HT1080 (cell line): ENCODE results near the gene AK1. TPM values are rescaled to one million over a fixed set of nuclear protein-coding genes. Genes with fewer than 3 reads are reported as not detected.

ENCODE experiments used
- DNase-seq: peaks from one replicate; pipeline ENCODE4 v3.0.0-alpha.2; 2015; ENCODE audit warnings: low read depth
- total RNA-seq: library from RNA; depleted of rRNA; stranded (reverse); fragments of >200 nt; shearing (Covaris generic); gene quantifications from 2 replicates; pipeline ENCODE4 v1.2.3, GENCODE V29; 2014

The AK1 gene
- total RNA-seq, 1 experiment from 2014 or later = 59.7 TPM

DNA sequence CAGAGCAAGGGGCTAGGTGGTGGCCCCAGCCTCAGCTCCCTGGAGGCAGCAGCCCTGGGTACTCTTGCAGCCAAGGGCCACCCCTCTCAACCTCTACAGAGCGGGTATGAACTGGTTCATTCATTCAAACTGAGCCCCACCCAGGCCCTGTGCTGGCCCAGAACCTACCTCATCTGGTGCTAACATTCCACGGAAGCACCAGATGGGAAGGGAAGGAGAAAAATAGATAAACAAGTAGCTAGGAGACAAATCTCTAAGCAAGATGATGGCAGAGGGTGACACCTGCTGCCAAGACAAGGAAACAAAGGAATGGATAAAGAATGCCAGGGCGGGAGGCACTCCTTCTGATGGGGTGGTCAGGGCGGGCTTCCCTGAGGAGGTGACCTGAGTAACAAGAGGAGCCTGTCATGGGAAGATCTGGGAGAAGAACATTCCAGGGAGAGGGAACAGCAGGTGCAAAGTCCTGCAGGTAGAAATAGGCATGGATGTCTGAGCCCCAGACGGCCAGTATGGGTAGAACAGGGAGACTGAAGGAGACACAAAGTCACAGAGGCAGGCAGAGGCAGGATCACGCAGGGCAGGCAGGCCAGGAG is 33.2 kb upstream of the AK1 start:
- DNase-seq = peak; percentile 37

DNA sequence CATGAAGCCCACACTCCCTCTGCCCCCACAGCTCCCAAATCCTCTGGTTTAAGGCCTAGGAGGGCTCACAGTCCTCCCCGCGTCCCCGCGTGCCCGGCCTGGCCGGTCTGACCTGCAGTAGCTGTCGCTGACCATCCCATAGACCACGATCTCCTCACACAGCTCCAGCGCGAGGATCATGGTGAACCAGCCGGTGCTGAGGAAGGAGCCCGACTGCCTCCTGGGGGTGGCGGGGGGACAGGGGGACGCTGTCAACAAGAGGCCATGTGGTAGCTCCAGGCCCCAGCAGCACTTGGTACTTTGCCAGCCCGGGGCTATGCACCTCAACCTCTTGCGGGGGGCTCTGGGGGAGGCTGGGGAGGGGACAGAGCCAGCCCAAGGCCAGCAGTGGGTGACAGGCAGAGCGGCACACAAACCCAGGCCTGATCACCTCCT is 32.4 kb upstream of the AK1 start:
- no peak for DNase-seq

DNA sequence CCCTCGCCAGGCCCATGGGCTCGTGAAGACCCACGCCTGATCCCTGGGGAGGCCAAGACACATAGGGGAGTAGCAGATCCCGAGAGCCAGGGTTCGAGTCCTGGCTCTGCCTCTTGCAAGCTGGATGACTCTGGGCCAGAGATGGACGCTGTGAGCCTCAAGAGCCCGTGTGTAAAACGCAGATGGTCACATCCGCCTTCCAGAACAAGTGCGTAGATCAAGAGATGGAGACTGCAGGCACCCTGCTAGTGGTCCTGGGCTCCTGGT is 31.1 kb upstream of the AK1 start:
- no peak for DNase-seq

DNA sequence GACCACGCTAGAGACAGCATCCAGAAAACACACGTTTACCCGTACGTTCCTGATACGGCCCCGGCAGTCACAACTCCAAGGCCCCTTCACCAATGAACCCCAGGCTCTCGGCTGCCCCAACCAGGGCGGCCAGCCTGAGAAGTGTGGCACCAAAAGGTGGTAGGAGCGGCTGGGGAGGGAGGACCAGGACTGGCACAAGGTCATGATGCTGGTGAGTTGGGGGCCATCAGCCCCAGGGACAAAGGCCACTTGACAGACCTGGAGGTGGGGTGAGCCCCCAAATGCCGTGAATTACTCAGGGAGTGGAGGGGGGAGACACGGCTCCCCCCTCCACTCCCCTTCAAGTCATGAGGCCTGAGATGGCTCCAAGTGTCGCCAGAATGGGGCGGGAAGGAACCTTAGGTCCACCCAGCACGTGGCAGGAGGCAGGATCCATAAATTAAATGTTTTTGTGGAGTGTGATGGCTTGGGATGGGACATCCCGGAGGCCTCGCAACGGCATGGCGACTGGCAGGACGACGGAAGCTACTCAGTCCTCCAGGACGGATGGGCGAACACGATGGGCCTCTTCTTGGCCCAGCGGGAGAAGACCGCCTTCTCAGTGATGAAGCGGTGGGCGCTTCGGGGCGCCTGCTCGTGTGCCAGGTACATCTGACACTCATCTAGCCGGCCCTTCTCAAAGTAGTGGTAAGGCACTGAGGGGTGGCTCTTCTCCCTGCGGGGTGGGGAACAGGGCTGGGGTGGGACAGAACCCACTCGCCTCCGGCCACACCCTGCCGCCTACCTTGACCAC is 30.6 kb upstream of the AK1 start:
- no peak for DNase-seq

DNA sequence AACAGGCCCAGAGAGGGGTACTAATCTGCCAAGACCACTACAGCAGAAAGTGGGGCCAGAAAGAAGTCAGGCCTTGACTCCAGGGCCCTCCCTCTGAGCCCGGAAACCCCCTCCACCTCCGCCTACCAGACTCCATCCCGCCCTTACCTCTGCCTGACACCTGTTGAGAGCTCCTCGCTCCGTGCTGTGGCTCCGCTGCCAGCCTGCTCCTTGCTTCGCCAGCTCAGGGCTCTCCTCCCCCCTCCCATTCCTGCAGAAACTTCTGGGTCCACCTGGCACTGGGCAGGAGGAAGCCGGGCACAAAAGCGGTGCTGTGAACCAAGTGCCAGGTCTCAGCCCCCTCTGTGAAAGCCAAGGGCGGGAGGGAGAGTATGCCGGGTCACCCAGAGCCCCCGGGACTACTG is 28.3 kb upstream of the AK1 start:
- no peak for DNase-seq

DNA sequence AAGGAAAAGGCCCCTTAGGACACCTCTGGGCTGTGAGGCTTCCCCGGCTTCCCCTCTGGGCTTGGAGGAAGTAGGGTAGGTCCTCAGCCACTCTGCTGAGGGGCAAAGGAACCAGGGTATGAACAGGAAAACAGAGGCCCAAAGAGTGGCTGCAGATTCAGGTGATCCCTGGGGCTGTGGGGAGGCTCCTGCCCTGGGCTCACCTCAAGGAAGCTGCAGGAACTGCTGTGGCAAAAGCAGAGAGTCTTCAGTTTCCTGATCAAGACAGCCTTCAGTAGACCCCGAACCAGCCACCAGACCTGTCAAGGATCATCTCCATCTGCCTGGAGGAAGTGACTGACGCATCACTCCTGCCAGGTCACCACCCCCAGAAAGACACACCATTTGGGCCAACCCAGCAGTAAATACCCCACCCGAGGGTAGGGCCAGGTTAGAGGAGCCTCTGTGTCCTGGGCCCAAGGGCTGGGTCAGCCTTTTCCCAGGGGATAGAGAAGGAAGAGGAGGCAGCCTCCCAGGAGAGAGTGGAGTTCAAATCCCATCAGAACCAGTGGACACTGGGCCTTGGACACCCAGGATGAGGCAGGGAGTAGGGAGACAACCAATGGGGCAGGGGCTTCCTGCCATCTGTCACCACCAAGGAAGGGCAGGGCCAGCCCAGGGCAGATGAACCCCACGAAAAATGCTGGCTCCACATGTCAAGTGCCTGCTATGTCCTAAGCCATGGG is 27.7 kb upstream of the AK1 start:
- no peak for DNase-seq

DNA sequence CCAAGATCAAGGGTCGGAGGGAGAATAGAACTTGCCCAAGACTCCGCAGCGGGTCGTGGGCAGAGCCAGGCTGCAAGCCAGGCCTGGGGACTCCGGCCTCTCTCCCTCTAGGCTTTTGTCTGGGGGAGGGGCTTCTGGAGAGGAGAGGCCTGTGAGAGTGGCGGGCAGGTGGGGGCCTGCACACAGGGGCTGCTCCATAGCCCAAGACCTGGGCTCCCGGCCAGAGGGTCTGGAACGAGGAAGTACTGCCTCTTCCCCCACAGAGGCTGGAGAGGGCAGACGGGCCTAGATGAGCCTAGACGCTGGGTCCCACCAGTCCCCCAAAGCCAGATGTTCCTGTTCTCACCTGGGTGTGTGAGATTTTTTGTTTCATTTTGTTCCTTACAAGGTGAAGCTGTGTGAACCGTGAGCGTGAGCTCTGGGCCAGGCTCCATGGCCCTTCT is 27.1 kb upstream of the AK1 start:
- no peak for DNase-seq

DNA sequence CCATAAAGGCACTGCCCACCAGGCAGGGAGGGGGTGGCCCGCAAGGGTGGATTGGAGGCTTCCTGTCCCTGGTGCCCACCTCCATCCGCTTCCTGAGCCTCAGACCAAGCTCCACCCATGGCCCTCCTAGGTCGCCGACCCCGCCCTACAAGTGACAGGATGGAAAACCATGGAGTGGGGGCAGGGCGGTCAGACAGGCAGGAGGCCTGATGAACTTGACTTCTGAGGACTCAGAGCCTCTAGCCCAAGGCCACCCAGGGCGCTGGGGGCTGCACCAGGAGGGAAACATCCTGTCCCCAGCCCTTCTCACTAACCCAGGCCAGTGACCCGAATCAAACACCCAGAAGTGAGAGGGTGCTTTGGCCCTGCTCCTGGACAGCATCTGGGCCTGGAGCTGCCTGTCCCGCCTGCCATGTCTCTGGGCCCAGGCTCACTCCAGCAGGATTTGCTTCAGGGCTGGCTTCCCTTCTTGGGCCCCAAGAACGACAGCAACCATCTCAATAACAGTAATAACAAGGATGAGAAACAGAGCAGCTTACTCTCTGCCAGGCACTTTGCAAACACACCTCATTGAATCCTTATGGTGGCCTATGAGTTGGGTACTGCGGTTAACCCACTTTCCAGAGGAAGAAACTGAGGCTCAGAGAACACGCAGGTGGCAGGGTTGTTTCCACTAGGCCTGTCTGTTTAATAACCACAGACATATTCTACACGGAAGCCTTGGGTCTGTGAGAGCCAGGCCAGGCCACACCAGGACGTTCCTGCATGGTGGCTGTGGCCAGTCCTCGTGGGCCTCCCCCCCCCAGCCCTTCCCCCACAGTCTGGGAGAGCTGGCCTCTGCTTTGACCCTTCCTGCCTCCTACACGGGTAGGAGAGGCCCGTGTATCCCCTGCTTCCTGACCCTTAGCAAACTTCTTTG is 26.3 kb upstream of the AK1 start:
- no peak for DNase-seq

DNA sequence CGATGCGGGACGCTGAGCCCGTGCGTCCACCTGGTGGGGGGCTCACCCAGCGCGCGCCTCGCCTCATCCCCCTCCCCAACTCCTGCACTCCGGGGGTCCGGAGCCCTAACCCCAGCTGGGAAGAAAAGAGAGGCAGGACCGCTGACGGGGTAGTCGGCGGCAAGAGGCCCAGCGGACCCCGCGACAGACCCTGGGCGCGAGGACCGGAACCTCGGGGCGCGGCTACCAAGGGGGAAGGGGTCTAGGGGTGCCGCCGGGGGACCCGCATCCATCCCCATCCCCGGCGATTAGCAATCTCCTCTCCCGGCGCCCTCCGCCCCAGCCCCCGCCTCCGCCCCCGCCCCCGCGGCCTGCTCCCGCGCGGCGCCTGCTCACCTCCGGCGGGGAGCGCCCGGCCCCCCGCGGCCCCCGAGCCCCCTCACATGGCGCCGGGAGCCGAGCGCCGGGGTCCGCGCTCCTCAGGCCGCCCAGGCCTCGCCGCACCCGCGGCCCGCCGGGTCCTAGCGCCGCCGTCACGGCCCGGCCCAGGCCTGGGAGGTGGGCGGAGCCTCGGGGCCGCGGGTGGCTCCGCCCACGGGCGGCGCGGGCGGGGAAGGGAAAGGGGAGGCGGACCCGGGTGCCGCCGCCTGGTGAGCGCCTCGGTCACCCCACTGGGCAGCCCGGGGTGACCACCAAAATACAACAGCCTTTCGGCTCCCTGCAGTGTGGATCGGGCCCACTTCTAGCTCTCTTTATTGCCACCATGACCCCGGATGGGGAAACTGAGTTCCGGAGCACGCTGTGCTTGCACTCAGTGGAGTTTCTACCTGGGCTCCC is 21.9 kb upstream of the AK1 start, which contains the start of gene ST6GALNAC6:
Gene ST6GALNAC6, minus strand, starts transcription at position 476 of the 816 bp plus-strand sequence. CDS start 1,622 bp downstream, outside the sequence.
- DNase-seq = no peak

DNA sequence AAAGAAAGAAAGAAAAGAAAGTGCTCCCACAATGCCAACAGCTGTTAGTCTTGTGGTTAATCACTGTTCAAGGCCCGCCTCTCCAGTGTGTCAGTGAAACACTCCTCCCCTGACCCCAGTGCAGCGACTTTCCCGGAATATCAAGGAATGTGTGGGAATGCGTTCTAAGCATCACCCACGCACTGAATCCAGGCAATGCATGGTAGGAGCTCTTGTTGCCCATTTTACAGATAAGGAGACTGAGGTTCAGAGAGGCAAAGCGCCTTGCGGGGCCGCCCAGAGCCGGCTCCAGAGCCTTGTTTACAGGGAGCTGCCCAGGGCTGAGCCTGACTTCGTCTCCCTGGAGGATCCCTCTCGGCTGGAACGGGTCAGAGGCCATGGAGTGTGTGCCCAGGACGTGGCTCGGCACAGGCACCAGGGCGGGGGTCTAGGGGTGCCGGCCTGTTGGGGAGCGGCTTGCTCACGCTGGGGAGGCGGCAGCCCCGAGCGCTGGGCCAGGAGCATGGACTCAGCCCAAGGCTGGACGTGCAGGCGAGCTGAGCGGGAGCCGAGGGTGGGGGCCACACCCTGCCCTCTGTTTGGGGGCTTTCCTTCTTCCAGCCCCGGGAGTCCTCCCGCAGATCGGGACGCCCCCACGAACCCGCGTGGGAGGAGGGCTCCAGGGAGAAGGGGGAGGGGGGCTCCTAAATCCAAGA is 21.1 kb upstream of the AK1 start:
- no peak for DNase-seq

DNA sequence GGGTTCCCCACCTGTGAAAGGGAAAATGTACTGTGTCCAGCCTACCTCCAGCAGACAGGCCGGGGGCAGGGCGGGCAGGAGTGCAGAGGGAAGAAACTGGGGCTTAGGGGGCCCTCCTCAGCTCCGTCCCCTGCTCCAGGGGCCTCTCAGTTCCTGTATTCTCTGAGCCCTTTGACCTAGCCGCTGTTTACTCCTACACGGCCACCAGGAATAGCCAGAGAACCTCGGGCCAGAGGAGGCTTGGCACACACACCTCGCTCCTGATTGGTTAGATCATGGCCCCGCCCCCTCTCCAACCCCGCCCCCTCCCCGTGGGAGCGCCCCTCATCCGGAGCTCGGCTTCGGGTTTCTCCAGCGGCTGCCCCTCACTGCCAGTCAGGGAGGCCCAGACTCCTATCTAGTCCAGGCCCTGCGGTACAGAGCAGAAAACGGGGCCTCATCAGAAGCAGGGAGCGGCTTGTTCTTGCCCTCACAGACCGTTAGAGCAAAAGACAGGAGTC is 19.8 kb upstream of the AK1 start:
- no peak for DNase-seq

DNA sequence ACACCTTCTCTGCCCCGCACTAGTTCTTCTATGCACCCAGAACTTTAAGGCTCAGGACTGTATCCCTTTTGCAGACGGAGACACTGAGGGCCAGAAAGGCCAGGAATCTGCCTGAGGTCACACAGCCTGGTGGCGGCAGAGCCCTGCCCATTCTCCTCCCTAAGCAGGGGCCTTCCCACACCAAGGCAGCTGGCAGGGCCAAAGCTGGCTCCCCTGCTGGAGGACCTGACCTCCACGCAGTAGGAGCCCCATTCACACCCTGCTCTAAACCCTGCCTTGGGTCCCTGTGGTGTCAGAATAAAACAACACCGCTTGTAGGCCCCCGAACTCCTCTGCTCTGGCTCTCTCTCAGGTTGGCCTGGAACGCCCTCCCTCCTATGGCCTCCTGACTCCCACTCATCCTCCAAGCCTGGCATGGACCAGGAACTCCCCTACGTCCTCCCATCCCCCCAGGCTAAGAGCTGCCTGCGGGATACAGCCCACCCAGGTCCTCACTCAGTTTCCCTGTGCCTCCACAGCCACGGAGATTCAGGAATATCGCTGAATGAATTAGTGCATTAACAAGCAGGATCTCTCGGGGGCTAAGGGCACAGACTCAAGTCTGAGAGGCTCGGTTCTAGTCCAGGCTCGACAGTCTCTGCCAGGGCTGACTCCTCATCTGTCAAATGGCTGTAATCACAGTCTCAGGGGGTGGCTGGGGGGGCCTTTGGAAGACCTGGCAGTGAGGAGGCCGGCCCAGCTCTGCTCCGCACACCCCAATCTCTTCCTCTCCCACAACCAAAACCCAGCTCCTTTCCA is 19.1 kb upstream of the AK1 start:
- DNase-seq = no peak

DNA sequence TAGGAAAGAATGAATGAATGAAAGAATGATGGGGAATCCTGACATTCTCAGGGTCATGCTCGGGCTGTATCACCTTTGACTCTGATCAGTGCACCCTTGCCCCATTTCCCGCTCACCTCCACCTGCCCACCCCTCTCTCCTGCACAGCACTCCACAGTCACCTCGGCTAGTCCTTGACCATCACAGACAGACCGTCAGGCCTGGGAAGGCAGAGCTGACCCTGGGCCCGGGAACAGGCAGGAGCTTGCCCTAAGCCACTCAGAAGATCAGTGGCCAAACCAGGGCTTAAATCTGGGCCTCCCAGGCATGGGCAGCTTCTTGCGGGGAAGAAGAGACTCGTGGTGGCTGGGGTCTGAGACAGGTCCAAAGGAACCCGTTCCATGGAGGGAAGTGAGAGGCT is 18.3 kb upstream of the AK1 start:
- no peak for DNase-seq

DNA sequence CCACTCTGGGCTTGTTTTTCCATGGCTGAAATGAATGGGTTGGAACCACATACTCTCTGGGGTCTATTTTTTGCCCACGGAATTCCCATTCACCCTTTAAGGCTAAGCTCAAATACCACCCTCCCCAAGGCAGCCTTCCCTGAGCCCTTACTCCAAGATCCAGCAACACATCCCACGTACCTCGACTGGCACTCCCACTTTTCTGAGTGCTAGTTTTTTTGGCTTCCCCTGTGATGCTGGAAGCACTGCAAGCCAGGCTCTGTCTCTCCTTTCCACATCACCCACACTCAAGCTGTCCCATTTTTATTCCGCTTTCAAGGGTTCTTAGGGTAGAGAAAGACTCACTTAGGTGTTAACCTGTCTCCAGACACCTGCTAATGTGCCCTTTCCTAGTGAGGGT is 15.9 kb upstream of the AK1 start:
- DNase-seq = no peak

DNA sequence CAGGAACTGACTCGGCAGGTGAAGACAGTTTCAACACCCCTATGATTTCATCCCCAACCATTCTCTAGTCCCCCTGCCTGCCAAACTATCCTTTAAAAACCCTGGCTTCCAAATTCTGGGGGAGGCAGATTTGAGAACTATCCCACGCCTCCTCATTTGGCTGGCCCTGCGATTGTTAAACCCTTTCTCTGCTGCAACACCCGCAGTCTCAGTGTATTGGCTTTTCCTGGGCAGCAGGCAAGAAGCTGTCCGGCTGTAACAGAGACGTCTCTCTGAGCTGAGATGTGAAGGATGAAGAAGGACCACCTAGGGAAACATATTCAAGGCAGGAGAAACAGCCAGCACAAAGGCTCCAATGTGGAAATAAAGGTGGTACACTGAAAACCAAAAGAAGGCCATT is 15.4 kb upstream of the AK1 start:
- no peak for DNase-seq

DNA sequence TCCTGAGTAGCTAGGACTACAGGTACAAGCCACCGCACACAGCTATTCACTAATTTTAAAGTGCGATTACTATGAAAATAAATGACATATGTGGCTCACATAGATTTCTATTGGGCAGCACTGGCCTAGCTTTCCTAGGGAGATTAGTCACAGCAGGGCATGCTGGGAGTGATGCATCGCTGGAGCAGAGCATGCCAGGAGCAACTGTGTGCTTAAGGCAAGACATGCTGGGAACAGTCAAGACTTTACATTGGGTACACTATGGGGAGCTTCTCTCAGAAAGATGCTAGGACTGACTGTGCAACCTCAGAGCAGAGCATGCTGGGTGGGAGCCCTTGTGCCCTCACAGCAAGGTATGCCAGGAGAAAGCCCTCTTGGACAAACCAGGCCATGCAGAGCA is 12.6 kb upstream of the AK1 start:
- no peak for DNase-seq

DNA sequence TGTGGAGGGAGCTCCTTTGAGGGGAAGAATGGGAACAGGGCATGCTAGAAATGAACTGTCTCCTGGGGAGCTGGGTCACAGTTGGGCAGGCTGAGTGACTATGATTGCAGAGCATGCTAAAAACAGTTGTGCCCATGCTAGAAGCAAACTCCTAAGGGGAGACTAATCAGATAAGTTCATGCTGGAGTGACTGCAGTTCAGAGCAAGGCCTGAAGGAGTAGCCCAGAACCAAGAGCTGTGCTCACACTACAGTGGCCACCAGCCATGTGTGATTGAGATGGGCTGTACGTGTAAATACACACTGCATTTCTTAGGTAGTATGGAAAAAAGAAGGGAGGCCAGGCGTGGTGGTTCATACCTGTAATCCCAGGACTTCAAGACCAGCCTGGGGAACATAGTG is 10.3 kb upstream of the AK1 start:
- DNase-seq = no peak

DNA sequence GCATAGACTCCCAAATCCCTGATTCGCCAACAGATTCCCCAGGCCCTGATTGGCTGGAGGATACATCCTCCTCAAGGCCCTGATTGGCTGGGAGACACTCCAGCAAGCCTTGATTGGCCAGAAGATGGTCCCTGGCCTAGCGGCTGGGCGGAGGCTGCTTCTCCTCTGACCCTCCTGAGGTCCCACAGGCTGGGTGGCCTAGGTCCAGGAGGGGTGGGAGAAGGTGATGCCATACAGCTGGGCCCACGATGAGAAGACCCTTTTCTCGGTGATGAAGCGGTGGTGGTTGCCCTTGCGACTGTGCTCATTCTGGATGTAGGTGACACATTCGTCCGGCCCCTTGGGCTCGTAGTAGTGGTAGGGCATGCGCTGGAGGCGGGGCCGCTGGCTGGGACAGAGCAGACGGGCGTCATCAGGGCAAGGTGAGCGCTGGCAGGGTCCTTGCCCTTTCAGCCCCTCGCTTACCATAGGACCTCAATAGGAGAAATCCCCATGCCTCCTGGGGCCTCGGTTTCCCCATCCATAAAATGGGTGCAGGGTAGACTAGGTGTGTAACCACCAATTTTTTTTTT is 9.0 kb upstream of the AK1 start:
- DNase-seq = peak; percentile 31
